Renal pelvis (tissue), 4 donors: ENCODE data around the gene MECP2. TPM values are rescaled to one million over a fixed set of nuclear protein-coding genes. Genes with fewer than 3 reads are reported as not detected.

Source experiments
- DNase-seq: peaks from one replicate; pipeline ENCODE4 v3.0.0-alpha.2; 2013
- polyA plus RNA-seq, 3 donors: library from polyadenylated mRNA; unstranded; fragments of 120-200 nt; gene quantifications; one replicate each; pipeline ENCODE4 v1.2.1, GENCODE V29; 2013; ENCODE audit not compliant: insufficient read length in 3 of 3

Gene MECP2
- polyA plus RNA-seq, 3 donors: 30.7 to 38.5 (median 33.7) TPM

- no peak for DNase-seq
These were observed 77.6 kb downstream of the MECP2 start, which contains the start of gene IRAK1 for GRCh38 chrX:154019633-154020528. Gene IRAK1, minus strand, starts transcription at chrX:154019902. Its CDS starts 90 bp downstream, at chrX:154019812.

GRCh38 chrX:154019061-154019621 is 78.4 kb downstream of the MECP2 start:
- DNase-seq: no peak

GRCh38 chrX:154018518-154019060 is 78.9 kb downstream of the MECP2 start:
- DNase-seq: no peak

GRCh38 chrX:154017766-154018517 is 79.6 kb downstream of the MECP2 start:
- no peak for DNase-seq

GRCh38 chrX:154016366-154017076 is 81.0 kb downstream of the MECP2 start:
- no peak for DNase-seq

- DNase-seq: no peak
These were observed 81.8 kb downstream of the MECP2 start for GRCh38 chrX:154015581-154016264.

- no peak for DNase-seq
These were observed 82.8 kb downstream of the MECP2 start for GRCh38 chrX:154014429-154015380.

GRCh38 chrX:154013614-154014360 is 83.7 kb downstream of the MECP2 start:
- DNase-seq: no peak

GRCh38 chrX:154013001-154013421 is 84.5 kb downstream of the MECP2 start:
- DNase-seq: no peak

- DNase-seq: no peak
These were observed 85.1 kb downstream of the MECP2 start for GRCh38 chrX:154012336-154012991.

- no peak for DNase-seq
These were observed 85.9 kb downstream of the MECP2 start for GRCh38 chrX:154011376-154012335.

- DNase-seq: no peak
These were observed 87.0 kb downstream of the MECP2 start for GRCh38 chrX:154010330-154011087.

- no peak for DNase-seq
These were observed 89.0 kb downstream of the MECP2 start for GRCh38 chrX:154008521-154008920.

- no peak for DNase-seq
These were observed 90.6 kb downstream of the MECP2 start for GRCh38 chrX:154006947-154007346.

- DNase-seq: no peak
These were observed 93.2 kb downstream of the MECP2 start for GRCh38 chrX:154004315-154004714.

- DNase-seq: no peak
These were observed 95.2 kb downstream of the MECP2 start for GRCh38 chrX:154002215-154002719.
